Upper lobe of left lung (tissue), 6 donors: ENCODE data around the gene GUCA2B. TPM values are rescaled to one million over a fixed set of nuclear protein-coding genes. Genes with fewer than 3 reads are reported as not detected.

Source experiments
- ATAC-seq, 2 donors: fragments of 200-7000 bp; cut with Tn5 transposase; one replicate each; pipeline ENCODE4 v1.9.1; 2022; ENCODE audit warnings: mild to moderate bottlenecking in 2 of 2, moderate library complexity in 2 of 2; ENCODE audit not compliant: low FRiP score in 2 of 2
- DNase-seq, 2 donors: peaks; one replicate each; pipeline ENCODE4 v3.0.0-alpha.2; 2019 to 2020
- H3K27ac ChIP-seq, 4 donors: fragments of 200-600 bp; sonication (generic); one replicate each; pipeline ENCODE4 v1.5.1; 2016 to 2019
- H3K27me3 ChIP-seq, 4 donors: fragments of 200-600 bp; sonication (generic); one replicate each; pipeline ENCODE4 v1.5.1; 2017 to 2019
- H3K36me3 ChIP-seq, 4 donors: fragments of 200-600 bp; sonication (generic); one replicate each; pipeline ENCODE4 v1.5.1; 2016 to 2019
- H3K4me1 ChIP-seq, 4 donors: fragments of 200-600 bp; sonication (generic); one replicate each; pipeline ENCODE4 v1.5.1; 2018 to 2019
- H3K4me3 ChIP-seq, 4 donors: fragments of 200-600 bp; sonication (generic); one replicate each; pipeline ENCODE4 v1.5.1; 2017 to 2019; ENCODE audit warnings: mild to moderate bottlenecking in 2 of 4, moderate library complexity in 1 of 4
- H3K9me3 ChIP-seq, 4 donors: fragments of 200-600 bp; sonication (generic); one replicate each; pipeline ENCODE4 v1.5.1; 2018 to 2019
- EP300 ChIP-seq, 4 donors: sonication (generic); formaldehyde crosslinking; IDR thresholded peaks; one replicate each; pipeline ENCODE4 v1.5.1; 2017; ENCODE audit warnings: antibody characterized with exemption in 4 of 4, control low read depth in 2 of 4
- POLR2A ChIP-seq, 4 donors: fragments of 450-650 bp; IDR thresholded peaks; one replicate each; pipeline ENCODE4 v1.5.1; 2016 to 2017; ENCODE audit warnings: antibody characterized with exemption in 4 of 4, mild to moderate bottlenecking in 2 of 4
- POLR2AphosphoS5 ChIP-seq, 2 donors: sonication (generic); formaldehyde crosslinking; IDR thresholded peaks; one replicate each; pipeline ENCODE4 v1.5.1; 2017; ENCODE audit warnings: antibody characterized with exemption in 2 of 2
- WGBS, 2 donors: methylation state at CpG; one replicate each; pipeline ENCODE4 v1.1.5; 2017 to 2018; 5-methylcytosine and 5-hydroxymethylcytosine counted together
- total RNA-seq, 6 donors: library from RNA; depleted of rRNA in 4 of 6; stranded (reverse); fragments of >200 nt in 4 of 6; gene quantifications; one replicate each; pipeline versions ENCODE4 v1.1.0 to v1.2.1, GENCODE V29; 2016 to 2021
- TF ChIP-seq, protein P1 (sequence below), 6 experiments: fragments of 450-650 bp in 4 of 6; fragments of 200-600 bp in 2 of 6; sonication (generic) in 2 of 6; IDR thresholded peaks; one replicate each; pipeline ENCODE4 v1.5.1; 2016 to 2019; ENCODE audit warnings: antibody characterized with exemption in 6 of 6
- donor health status: DM: no; HTN: no; CAD: no; lungs with moderate emphysema.
- donor health status: DM: no; HTN: yes; CAD: no; lungs with severe emphysema.

Gene GUCA2B
- total RNA-seq, 6 donors from 2014 or later = not detected

DNA sequence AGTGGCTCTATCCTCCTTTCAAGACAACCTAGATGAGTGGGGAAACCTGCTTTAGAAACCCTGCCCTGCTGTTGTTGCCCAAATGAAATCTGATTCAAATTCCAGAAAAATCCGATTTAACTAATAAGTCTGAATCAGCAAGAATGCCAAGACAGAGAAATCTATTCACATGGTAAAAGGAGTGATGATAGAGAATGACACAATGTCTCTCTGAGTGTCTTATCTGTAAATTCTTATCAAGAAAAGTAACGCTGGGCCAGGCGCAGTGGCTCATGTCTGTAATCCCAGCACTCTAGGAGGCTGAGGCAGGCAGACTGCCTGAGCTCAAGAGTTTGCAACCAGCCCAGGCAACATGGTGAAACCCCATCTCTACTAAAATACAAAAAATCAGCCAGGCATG lies 25.0 kb downstream of the GUCA2B start:
- WGBS, 2 donors = 64 to 71% methylated on average over 3 of the region's 3 CpGs
- H3K36me3 ChIP-seq = peaks cover 0 to 7% (median 2%) of the 10 kb centered on the region in 4 donors
- ATAC-seq = no peak
- H3K4me1 ChIP-seq = peaks cover 20 to 42% (median 25%) of the 10 kb centered on the region in 4 donors
- no peaks in the 10 kb centered on the region for H3K27me3 ChIP-seq
- H3K9me3 ChIP-seq = no peaks in the 10 kb centered on the region
- peak overlapping the region in 1 of 4 donors; percentile 7 for H3K27ac ChIP-seq
- DNase-seq = no peak
- TF ChIP-seq, protein P1, sequence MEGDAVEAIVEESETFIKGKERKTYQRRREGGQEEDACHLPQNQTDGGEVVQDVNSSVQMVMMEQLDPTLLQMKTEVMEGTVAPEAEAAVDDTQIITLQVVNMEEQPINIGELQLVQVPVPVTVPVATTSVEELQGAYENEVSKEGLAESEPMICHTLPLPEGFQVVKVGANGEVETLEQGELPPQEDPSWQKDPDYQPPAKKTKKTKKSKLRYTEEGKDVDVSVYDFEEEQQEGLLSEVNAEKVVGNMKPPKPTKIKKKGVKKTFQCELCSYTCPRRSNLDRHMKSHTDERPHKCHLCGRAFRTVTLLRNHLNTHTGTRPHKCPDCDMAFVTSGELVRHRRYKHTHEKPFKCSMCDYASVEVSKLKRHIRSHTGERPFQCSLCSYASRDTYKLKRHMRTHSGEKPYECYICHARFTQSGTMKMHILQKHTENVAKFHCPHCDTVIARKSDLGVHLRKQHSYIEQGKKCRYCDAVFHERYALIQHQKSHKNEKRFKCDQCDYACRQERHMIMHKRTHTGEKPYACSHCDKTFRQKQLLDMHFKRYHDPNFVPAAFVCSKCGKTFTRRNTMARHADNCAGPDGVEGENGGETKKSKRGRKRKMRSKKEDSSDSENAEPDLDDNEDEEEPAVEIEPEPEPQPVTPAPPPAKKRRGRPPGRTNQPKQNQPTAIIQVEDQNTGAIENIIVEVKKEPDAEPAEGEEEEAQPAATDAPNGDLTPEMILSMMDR (IDR thresholded peaks at IDR 0.05) = no peak
- TF ChIP-seq EP300 (IDR thresholded peaks at IDR 0.05) (no peak), POLR2A (IDR thresholded peaks at IDR 0.05) (no peak), POLR2AphosphoS5 (IDR thresholded peaks at IDR 0.05) (no peak)
- no peak overlapping the region for H3K4me3 ChIP-seq

DNA sequence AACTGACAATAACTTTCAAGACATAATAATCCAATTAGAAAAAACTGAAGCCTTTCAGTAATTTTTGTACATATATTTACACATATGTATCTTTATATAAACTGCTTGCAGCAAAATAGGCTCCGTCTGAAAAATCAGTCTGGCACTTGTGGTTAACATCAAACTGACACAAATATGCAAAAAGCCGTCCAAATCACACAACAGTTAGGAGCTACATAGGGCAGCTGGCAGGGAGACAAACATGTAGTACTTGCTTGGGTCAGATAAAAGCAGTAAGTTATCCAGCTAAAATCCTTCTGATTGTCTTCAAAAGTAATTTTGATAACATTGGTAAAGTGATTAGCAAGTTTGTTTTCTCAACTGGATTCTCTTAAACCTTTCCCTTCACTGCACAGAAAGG lies 26.1 kb downstream of the GUCA2B start:
- no peak for TF ChIP-seq POLR2AphosphoS5 (IDR thresholded peaks at IDR 0.05)
- no peak for TF ChIP-seq EP300 (IDR thresholded peaks at IDR 0.05)
- TF ChIP-seq, protein P1 (IDR thresholded peaks at IDR 0.05) = no peak
- Histone ChIP-seq H3K27me3 (no peaks in the 10 kb centered on the region), H3K27ac (peak overlapping the region in 1 of 4 donors; percentile 22), H3K36me3 (peaks cover 0 to 7% (median 3%) of the 10 kb centered on the region in 4 donors), H3K4me1 (peaks cover 16 to 32% (median 19%) of the 10 kb centered on the region in 4 donors), H3K4me3 (no peak overlapping the region), H3K9me3 (no peaks in the 10 kb centered on the region)
- DNase-seq = no peak
- no peak for ATAC-seq
- WGBS, 2 donors = 30 to 33% methylated on average over 2 of the region's 2 CpGs

DNA sequence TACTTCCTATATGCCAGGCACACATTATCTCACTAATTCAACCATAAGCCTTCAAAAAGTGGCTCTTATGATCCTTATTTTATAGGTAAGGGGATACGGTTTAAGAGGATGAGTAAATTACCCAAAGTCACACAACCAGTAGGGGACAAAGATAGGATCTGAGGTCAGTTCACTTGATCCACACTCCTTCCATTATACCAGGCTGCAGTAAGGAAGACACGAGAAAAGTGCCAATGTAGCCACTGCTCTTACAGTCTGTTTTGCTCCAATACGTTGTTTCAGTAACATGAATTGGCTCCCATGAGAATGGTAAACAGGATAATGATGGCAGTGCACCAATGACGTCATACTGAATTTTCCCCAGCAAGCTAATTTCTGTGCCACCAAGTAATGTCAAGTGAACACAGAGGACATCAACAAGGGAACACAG lies 26.7 kb downstream of the GUCA2B start:
- Histone ChIP-seq H3K9me3 (no peaks in the 10 kb centered on the region), H3K27ac (peak overlapping the region in 1 of 4 donors; percentile 22), H3K27me3 (no peaks in the 10 kb centered on the region), H3K4me3 (no peak overlapping the region), H3K36me3 (peaks cover 0 to 11% (median 3%) of the 10 kb centered on the region in 4 donors), H3K4me1 (peaks cover 16 to 32% (median 19%) of the 10 kb centered on the region in 4 donors)
- DNase-seq (no peak), ATAC-seq (no peak)
- TF ChIP-seq POLR2AphosphoS5 (IDR thresholded peaks at IDR 0.05) = no peak
- no peak for TF ChIP-seq EP300 (IDR thresholded peaks at IDR 0.05)
- TF ChIP-seq, protein P1 (IDR thresholded peaks at IDR 0.05) = no peak
- no peak for TF ChIP-seq POLR2A (IDR thresholded peaks at IDR 0.05)
- WGBS, 2 donors = 73 to 77% methylated on average over 4 of the region's 4 CpGs

DNA sequence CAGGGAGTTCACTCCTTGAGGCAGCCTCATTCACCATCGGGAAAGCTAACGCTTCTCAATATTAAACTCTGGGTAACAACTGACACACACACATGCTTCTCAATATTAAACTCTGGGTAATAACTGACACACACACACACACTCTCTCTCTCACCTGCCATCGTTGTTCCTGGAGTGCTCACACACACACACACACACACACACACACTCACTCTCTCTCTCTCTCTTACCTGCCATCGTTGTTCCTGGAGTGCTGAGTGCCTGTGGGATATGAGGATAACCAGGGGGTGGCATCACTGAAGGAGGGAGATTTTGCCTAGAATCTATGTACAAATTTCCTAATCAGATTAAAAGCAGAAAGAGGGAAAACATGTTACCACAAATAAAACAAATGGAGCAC lies 28.5 kb downstream of the GUCA2B start:
- Histone ChIP-seq H3K36me3 (peaks cover 0 to 20% (median 6%) of the 10 kb centered on the region in 4 donors), H3K4me1 (peaks cover 16 to 32% (median 19%) of the 10 kb centered on the region in 4 donors), H3K27me3 (no peaks in the 10 kb centered on the region), H3K27ac (no peak overlapping the region), H3K4me3 (no peak overlapping the region), H3K9me3 (no peaks in the 10 kb centered on the region)
- 76 to 78% methylated on average over 4 of the region's 4 CpGs for WGBS, 2 donors
- no peak for TF ChIP-seq POLR2A (IDR thresholded peaks at IDR 0.05)
- TF ChIP-seq, protein P1 (IDR thresholded peaks at IDR 0.05) = no peak
- TF ChIP-seq EP300 (IDR thresholded peaks at IDR 0.05) = no peak
- TF ChIP-seq POLR2AphosphoS5 (IDR thresholded peaks at IDR 0.05) = no peak
- DNase-seq (no peak), ATAC-seq (no peak)
